Gastroesophageal sphincter (tissue), 3 donors: ENCODE measurements around the gene ATG7.

Source experiments
- CTCF ChIP-seq, 4 experiments: fragments of 200-600 bp in 2 of 4; fragments of 450-650 bp in 2 of 4; sonication (generic) in 1 of 4; IDR thresholded peaks; one replicate each; pipeline ENCODE4 v1.5.1; 2017 to 2019; ENCODE audit warnings: antibody characterized with exemption in 4 of 4, mild to moderate bottlenecking in 2 of 4, moderate library complexity in 2 of 4
- POLR2A ChIP-seq, 2 donors: fragments of 450-650 bp; IDR thresholded peaks; one replicate each; pipeline ENCODE4 v1.6.1; 2017; ENCODE audit warnings: antibody characterized with exemption in 2 of 2, mild to moderate bottlenecking in 2 of 2, moderate library complexity in 1 of 2
- POLR2AphosphoS5 ChIP-seq: sonication (generic); formaldehyde crosslinking; IDR thresholded peaks from one replicate; pipeline ENCODE4 v1.6.1; 2017; ENCODE audit warnings: antibody characterized with exemption

GRCh38 chr3:11444404-11444803, 172.2 kb downstream of the ATG7 start:
- TF ChIP-seq CTCF (IDR thresholded peaks at IDR 0.05) (no peak), POLR2A (IDR thresholded peaks at IDR 0.05) (no peak), POLR2AphosphoS5 (no peak)
